Stimulated activated CD8-positive, alpha-beta memory T cell treated with anti-CD3 and anti-CD28 coated beads, Interleukin-15, amount 100 ng/mL, for 24 hours (primary cell): Measurements from ENCODE around the gene ISOC2.

ENCODE experiments used
- DNase-seq: peaks from one replicate; pipeline ENCODE4 v3.0.0-alpha.2; 2020; ENCODE audit warnings: low read depth

Gene ISOC2

GRCh38 chr19:55406826-55407549 lies 54.5 kb downstream of the ISOC2 start:
- DNase-seq, result no peak

- DNase-seq, result no peak
These were observed 55.2 kb downstream of the ISOC2 start for GRCh38 chr19:55406091-55406825.

GRCh38 chr19:55405638-55406037 lies 55.8 kb downstream of the ISOC2 start:
- no peak for DNase-seq
